Raji (cell line): Measurements from ENCODE around the gene TMC4.
A peak's percentile ranks its signal among the peaks of the same experiment; 100 is the strongest.

Source experiments
- POLR2A ChIP-seq: IDR thresholded peaks from 2 replicates; pipeline ENCODE4 v1.6.1; 2011; ENCODE audit warnings: low read depth, low read length, control low read depth; ENCODE audit not compliant: insufficient read depth

The TMC4 gene

DNA sequence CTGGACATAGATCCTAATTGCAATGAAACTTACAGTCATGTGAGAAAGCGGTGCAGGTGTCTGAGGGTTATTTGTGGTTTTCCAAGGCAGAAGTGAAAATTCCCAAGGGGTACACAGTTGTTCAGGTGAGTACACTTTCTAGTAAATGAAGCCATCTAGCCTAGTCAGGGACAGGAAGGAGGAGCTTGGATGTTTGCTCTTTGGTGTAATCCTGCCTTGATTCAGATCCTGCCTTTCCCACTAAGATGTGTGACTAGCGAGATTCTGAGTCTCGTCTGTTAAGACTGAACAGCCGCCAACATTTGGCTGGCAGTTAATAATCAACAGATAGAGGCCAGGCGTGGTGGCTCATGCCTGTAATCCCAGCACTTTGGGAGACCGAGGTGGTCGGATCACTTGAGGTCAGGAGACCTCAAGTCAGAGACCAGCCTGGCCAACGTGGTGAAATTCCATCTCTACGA lies 30.2 kb upstream of the TMC4 start:
- no peak for TF ChIP-seq POLR2A

DNA sequence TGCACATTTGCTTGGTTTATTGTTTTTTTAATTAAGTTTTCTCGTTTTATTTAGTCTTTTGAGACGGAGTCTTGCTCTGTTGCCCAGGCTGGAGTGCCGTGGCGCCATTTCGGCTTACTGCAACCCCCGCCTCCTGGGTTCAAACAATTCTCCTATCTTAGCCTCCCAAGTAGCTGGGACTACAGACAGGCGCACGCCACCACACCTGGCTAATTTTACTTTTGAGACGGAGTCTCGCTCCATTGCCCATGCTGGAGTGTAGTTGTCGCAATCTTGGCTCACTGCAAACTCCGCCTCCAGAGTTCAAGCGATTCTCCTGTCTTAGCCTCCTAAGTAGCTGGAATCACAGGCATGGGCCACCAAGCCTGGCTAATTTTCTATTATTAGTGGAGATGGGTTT lies 29.0 kb upstream of the TMC4 start:
- no peak for TF ChIP-seq POLR2A

DNA sequence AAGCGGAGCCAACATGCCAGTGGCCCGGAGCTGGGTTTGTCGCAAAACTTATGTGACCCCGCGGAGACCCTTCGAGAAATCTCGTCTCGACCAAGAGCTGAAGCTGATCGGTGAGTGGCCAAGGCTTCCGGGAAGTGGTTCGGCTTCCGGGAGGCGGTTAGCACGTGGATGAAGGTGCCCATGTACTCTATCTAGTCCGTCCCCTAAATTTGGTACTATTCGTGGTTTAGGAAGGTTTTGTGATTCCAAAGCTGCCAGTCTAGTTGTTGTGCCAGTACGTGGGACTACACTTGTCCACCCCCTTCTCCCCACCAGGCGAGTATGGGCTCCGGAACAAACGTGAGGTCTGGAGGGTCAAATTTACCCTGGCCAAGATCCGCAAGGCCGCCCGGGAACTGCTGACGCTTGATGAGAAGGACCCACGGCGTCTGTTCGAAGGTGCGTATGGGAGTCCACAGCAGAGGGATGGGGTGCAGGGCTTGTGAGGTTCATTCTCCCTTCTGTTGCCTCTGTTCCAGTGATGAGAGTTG lies 28.3 kb upstream of the TMC4 start:
- no peak for TF ChIP-seq POLR2A

DNA sequence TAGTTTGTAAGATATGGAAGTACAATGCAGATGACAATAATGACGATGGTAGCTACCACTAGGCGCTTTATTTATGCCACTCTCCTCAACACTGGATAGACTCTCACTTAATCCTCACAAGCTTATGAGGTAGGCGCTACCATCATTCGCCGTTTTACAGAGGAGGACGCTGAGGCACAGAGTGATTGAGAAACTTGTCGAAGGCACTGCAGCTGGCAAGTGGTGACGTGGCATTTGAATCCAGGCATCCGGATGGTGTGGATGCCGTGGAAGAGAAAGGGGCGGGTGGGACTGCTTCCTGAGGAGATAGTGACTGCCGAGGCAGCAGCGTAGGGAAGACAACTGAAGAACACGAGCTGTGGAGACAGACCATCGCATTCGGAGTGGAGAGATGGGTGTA lies 26.4 kb upstream of the TMC4 start:
- TF ChIP-seq POLR2A: no peak

DNA sequence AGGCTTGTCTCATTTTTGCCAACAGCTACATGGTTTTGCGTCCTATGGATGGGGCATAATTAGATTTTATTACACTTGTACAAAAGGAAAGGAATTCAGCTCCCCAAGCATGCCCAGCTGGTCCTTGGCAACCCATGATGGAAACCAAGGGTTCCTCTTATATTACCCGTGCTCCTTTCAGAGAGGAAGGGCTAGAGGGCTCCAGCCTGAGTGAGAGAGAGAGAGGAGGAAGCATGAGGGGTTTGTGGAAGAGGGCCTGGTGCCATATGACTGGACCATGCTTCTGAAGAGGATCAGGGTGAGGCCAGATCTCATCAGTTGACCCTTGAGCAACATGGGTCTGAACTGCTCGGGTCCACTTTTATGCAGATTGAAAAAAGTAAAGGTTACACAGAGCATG lies 24.2 kb upstream of the TMC4 start:
- TF ChIP-seq POLR2A: no peak

DNA sequence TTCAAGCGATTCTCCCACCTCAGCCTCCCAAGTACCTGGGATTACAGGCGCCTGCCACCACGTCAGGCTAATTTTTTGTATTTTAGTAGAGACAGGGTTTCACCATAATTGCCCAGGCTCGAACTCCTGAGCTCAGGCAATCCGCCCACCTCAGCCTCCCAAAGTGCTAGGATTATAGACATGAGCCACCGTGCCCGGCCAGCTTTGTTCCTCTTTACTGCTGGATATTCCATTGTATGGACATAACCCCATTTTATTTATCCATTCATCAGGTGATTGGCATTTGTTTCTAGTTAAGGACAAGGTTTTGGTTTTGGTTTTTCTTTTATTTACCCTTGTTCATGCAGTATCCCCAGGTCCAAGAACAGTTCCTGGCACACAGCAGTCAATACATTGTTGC lies 23.6 kb upstream of the TMC4 start:
- no peak for TF ChIP-seq POLR2A

DNA sequence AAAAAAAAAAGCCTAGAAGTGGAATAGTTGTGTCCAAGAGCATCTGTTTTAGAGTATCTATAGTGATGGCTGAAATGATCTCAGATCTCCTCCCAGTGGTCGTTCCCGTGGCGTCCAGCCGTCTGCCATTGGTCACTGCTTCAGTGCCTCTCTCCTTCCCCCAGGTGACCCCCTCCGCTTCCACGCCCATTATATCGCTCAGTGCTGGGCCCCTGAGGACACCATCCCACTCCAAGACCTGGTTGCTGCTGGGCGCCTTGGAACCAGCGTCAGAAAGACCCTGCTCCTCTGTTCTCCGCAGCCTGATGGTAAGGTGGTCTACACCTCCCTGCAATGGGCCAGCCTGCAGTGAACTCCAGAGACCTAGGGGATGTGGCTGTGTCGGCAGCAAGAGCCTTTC lies 20.1 kb upstream of the TMC4 start:
- no peak for TF ChIP-seq POLR2A

DNA sequence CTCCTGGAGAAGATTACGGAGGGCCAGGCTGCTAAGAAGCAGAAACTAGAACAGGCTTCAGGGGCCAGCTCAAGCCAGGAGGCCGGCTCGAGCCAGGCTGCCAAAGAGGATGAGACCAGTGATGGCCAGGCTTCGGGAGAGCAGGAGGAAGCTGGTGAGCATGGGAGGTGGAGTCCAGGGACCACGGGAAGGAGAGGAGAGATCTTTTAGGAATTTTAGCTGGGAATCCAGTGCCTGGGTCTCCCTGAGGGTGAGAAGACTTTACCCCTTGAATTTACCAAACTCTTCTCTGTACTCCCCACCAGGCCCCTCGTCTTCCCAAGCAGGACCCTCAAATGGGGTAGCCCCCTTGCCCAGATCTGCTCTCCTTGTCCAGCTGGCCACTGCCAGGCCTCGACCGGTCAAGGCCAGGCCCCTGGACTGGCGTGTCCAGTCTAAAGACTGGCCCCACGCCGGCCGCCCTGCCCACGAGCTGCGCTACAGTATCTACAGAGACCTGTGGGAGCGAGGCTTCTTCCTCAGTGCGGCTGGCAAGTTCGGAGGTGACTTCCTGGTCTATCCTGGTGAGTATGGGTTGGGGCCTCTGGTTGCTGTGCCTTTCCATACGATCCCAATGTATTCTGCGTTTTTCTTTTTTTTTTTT lies 19.0 kb upstream of the TMC4 start:
- no peak for TF ChIP-seq POLR2A

DNA sequence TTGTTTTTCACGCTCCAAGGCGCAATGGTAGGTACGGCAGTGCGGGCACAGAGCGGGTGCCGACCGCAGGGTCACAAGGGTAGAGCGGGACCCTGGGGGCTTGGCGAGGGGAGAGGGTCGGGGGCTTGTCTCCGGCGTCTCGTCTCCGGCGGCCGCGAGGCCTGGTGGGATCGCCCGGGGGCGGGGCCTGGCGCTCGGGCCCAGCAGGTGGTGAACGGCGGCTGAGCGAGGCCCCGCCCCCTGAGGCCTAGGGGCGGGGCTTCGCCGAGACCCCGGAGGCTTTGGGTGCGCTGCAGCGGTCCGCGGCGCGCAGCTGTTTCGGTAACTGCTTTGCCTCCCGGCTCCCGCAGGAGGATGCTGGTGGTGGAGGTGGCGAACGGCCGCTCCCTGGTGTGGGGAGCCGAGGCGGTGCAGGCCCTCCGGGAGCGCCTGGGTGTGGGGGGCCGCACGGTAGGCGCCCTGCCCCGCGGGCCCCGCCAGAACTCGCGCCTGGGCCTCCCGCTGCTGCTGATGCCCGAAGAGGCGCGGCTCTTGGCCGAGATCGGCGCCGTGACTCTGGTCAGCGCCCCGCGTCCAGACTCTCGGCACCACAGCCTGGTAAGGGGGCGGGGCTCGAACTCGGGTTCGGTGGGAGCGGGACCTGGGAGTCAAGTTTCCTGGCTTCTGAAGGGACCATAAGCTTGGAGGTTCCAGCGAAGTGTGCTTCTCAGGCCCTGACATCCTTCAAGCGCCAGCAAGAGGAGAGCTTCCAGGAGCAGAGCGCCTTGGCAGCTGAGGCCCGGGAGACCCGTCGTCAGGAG lies 18.3 kb upstream of the TMC4 start, which contains the start of gene TSEN34:
Gene TSEN34 (plus strand): TSS at position 298 of the 800 bp plus-strand sequence. CDS start 57 bp downstream, at position 355.
- TF ChIP-seq POLR2A: peak; percentile 85

DNA sequence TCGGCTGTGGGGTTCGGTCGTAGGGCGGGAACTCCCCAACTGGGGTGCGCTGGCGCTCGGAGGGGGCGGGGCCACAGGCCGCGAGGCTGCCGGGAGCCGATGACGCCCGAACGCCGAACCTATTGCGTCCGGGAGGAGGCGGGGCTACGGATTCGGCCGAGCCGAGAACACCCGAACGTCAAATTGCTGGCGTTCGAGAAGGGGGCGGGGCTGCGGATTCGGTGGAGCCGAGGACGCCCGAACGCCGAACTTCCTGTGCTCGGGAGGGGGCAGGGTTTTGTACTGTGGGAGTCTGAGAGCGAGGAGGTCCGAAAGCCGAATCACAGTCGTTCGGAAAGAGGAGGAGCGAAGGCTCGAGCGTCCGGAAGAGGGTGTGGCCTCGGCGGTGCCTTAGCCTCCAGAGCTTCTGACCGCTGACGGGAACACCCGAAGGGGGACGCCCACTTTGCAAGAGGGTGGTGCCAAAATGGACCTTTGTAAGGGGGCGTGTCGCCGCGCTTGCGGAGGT lies 17.6 kb upstream of the TMC4 start:
- no peak; the same call in 1 of the 2 replicates for TF ChIP-seq POLR2A

DNA sequence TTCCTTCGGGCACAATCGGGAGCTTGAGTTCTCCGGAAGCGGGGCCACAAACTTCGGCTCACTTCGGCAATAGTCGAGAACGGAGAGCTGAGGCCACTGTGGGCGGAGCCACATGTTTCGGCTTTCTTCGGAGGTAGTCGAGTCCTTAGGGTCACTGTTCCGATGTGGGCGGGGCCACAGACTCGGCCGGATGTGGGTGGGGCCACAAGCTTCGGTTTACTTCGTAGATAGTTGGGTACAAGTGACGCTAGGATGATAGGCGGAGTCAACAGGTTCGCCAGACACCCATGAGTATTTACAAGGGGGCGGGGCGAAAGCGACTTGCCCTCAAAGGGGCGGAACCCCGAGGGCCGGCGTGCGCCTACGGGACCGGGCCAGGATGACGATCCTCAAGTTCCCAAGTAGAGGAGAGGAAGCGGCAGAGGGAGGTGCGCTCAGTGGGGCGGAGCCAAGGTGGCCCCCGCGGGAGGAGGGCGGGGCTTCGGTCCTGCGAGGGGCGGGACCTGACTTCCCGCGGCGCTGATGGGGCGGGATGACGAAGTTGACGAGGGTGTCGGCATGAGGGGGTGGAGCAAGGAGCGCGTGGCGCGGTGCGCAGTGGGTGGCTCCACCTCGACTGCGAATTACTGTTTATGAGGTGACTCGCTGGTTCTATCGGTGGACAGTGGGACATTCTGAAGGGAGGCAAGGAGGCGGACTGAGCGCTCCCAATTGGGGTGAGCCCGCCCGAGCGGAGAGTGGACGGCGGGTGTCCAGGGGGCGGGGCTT lies 17.0 kb upstream of the TMC4 start:
- TF ChIP-seq POLR2A: peak; percentile 77

DNA sequence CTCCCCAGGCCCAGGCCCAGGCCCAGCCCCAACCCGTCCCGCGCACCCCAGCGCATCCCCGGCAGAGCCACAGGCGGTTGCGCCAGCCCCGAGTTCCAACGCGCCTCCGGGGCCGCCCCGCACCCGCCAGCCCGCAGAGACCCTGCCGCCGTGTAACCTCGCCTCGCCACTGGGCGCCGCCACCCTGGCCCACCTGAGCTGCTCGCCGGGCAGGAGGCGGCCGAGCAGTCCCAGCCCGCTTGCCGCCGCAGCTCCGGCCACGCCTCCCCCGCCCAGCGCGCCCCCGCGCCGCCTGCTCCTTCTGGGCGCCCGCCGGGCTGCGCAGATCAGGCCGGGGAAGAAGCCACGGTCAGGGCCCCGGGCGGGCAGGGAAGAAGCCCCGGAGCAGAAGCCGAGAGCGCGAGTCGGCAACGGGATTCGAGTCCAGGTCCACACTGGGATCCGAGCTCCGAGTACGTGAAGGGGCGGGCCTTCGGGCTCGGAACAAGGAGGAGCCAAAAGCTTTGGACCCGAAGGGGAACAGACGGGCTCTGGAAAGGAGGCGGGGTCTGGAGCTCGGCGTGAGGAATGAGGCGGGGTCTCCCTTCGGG lies 16.3 kb upstream of the TMC4 start, which contains the start of gene MBOAT7:
Gene MBOAT7 (minus strand): TSS at position 436 of the 590 bp plus-strand sequence. CDS start 1,072 bp downstream, outside the sequence.
- peak; percentile 80 for TF ChIP-seq POLR2A

DNA sequence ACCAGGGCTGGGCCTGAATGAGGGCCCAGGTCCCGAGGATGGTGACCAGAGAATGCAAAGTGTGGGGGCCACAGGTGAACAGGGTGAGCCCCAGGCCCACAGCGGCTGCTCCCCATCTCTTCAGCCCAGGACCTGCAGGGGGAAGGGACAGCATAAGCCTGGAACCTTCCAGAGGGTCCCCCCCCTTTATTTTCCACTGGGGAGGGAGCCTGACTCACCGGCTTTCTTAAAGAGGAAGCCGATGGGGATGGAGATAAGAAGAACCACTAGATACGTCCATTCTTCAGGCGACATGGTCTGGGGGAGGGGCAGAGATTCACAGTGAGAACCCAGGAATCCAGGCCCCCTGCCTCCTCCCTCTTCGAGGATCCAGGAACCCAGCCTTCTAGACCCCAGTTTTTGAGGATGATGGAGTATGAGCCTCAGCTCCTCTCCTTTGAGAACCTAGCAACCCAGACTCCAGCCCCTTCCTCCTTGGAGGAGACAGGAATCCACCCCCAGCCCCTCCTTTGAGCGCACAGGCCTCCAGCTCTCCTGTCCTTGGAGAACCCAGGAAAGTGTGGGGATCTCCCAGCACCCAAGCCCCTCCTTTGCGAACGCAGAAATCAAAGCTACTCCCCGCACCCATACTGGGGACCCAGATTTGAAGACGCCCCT lies 15.4 kb upstream of the TMC4 start:
- no peak for TF ChIP-seq POLR2A

DNA sequence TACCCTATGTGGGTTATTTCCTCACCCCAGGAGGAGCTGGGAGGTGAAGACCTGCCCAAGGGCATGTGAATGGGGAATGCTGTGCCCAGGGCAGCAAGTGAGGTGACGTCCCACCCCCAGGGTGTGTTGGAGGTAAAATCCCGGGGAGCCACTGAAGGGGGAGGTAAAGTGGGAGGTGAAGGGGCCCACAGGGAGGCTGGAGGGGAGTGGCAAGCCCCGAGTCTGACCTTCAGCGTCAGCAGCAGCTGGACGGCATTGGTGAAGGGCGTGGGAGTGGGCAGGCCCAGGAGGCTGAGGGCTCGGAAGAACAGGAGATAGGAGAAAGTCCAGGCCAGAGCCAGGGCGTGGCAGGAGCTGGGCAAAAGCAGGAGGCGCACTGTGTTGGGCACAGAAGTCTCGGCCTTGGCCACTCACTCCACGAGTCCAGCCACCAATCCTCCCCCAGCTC lies 14.0 kb upstream of the TMC4 start:
- TF ChIP-seq POLR2A: no peak
